NCI-H748 treated with DMSO at 0.1 percent for 48 hours (cell line): ENCODE results near the gene ELAC1.
A peak's percentile ranks its signal among the peaks of the same experiment; 100 is the strongest.
"Not testable (repeated sequence)": the region's sequence is repeated elsewhere in the genome, so short reads cannot be mapped to it uniquely, and the experiment has no call there.

Source experiments
- DNase-seq: peaks from one replicate; lab custom pipeline; 2025; lab: John Stamatoyannopoulos, UW

Gene ELAC1

GRCh38 chr18:50967714-50968661 lies at the start of gene ELAC1:
TSS of gene ELAC1 (plus strand) at chr18:50968040. CDS start at chr18:50974405, 6,365 bp downstream.
- peak; percentile 52 for DNase-seq

DNA sequence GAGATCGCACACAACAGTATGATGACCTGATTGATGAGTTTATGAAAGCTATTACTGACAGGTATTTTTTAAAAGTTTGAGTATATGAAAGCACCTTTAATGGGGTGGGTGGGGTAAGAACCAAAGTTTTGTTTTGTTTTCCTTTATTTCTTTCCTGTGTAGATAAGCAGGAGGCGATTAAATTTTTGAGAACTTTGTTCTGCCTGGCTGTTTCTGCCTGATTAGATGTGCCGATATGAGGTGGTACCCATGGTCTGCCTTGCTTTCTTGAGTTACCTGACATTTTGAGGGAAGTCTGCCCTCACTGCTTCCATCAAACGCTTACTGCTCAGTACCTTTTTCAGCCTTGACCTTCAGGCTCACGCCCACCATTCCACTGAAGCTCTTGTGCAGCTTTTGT lies 49.7 kb upstream of the ELAC1 start:
- no peak for DNase-seq

GRCh38 chr18:50924372-50924771 lies 43.5 kb upstream of the ELAC1 start:
- no peak for DNase-seq

DNA sequence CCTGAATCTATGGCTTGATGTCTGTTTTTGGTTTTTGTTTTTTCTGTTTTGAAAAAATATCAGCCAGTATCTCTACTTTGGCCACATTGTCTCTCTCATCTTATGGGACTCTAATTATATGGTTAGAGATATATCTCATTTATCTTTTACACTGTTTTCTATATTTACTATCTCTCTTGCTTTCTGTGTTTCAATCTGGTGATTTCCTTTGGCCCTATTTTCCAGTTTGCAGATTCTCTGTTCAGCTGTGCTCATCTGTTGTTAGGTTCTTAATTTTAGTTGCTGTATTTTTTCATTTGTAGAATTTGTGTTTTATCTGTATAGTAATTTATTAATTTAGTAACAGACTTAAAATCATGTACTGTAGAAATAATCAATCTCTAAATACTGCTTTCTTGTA lies 41.3 kb upstream of the ELAC1 start:
- DNase-seq, result no peak

GRCh38 chr18:50928551-50928950 lies 39.3 kb upstream of the ELAC1 start:
- no peak for DNase-seq

GRCh38 chr18:50933684-50934083 lies 34.2 kb upstream of the ELAC1 start:
- DNase-seq, result no peak

GRCh38 chr18:50934545-50935211 lies 33.2 kb upstream of the ELAC1 start:
- DNase-seq, result no peak

DNA sequence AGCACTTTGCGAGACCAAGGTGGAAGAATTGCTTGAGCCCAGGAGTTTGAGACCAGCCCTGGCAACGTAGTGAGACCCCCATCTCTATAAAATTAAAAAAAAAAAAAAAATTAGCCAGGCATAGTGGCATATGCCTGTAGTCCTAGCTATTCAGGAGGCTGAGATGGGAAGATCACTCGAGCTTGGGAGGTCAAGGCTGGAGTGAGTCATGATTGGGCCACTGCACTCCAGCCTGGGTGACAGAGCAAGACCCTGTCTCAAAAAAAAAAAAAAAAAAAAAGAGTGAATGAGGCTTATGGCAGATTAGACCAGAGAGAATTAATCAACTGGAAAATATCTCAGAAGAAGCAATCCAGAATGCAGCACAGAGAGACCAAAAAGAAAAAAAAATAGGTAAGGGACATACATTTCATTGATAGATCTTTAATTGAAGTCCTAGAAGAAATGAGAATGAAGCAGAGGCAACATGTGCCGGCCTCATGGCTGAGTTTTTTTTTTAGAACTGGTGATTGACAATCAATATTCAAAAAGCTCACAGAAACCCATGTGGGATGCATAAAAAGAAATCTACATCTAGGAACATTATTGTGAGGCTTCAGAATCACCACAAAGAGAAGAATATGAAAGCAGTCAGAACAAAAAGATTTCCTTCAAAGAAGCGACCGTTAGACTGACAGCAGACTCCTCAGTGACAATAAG lies 32.2 kb upstream of the ELAC1 start:
- no peak for DNase-seq

GRCh38 chr18:50937183-50937582 lies 30.7 kb upstream of the ELAC1 start:
- DNase-seq, result no peak

DNA sequence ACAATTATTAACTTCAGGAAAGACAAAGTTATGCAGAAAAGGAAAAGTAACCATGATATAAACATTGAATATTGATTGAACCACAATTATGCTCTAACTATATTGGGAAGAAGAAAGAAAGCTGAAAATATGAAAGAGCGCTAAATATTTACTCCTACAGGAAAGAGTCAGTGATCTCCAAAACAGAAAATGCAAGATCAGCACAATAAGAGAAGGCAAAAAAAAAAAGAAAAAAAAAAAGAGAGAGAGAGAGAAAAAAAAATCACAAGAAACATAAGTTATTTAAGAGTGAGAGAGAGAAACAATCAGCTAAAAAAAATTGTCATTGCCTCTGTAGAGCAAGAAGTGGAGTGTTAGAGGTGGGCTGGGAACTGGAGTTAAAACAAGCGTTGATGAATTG lies 28.9 kb upstream of the ELAC1 start:
- DNase-seq, result no peak

DNA sequence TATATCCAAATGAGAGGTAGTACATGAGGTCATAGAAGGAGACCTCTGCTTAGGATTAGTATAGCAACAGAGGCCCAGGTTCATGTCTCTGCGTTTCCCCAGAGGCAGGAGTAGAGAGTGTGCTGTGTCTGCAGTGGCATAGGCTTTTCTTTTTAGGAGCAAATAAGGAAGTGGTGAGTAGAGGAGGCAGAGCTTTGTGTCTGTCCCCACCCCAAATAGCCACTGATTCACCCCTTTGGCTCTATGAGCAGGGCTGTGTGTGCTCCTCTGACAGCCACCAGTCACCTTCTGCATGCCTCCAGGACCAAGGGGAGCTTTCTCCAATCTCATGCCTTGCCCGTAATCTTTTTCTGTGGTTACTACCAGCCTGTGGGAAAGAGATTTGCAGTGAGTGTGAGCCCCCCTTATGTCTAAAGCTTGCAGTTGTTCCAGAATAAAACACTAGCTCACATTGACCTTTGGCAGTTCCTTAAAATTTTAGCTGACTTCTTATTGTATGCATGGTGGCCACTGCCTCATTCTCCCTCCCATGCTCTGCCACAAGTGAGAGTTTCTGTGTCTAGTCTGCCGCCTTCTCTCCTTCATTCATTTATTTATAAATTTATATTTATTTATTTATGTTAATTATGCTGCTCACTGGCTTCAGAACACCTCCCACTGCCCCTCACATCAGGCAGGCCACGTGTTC lies 23.5 kb upstream of the ELAC1 start:
- DNase-seq, result no peak

GRCh38 chr18:50945918-50946317 lies 21.9 kb upstream of the ELAC1 start:
- not testable (repeated sequence) for DNase-seq

- DNase-seq, result no peak
Observed at GRCh38 chr18:50947899-50948298, 19.9 kb upstream of the ELAC1 start.

- no peak for DNase-seq
Observed at GRCh38 chr18:50949185-50949584, 18.7 kb upstream of the ELAC1 start.

GRCh38 chr18:50950626-50951025 lies 17.2 kb upstream of the ELAC1 start:
- DNase-seq, result no peak

DNA sequence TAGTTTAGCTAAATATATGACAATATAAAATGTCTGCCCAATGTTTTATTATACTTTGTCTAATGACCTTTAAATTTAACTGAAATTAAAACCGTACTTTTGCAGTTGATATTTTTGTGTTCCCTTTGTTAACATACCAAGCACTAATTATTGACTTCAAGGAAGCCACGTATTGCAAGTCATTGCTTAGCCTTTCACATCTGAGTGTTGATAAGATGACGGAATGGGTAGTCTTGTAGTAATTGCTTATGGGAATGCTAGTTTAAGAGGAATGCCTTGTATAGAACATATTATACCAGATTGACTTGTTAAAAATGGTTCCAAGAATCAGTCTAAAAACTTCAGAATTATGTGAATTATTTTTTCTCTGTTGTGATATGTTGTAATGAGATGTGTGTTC lies 14.0 kb upstream of the ELAC1 start:
- DNase-seq, result no peak

DNA sequence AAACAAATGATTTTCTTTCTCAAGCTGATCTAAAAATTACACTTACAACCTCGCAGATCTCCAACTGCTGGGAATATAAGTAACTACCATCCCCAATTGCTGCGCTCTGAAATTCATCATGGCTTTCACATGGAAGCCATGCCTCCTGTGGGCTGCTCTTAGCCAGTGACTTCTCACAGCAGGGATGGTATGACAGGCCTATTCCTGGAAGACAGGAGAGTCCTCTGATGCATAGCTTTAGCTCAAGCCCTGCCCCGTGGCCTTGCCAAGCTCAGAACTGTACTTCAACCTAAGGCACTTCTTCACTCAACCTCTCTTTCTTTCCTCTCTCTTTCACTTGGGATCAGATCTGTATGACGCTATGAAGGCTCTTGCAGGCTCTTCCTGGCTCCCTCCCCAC lies 12.6 kb upstream of the ELAC1 start:
- DNase-seq, result no peak

DNA sequence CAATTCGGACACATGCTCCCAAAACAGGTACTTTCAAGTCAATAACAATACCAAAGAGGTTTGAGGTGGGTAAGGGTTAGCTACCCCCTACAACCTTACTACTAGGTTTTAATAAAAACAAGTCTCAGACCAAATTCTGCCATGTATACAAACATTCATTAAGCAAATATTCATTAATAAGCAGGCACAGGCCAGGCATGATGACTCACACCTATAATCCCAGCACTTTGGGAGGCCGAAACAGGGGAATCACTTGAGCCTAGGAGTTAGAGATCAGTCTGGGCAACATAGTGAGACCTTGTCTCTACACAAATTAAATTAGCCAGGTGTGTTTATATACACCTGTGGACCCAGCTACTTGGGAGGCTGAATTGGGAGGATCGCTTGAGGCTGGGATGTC lies 11.7 kb upstream of the ELAC1 start:
- no peak for DNase-seq

DNA sequence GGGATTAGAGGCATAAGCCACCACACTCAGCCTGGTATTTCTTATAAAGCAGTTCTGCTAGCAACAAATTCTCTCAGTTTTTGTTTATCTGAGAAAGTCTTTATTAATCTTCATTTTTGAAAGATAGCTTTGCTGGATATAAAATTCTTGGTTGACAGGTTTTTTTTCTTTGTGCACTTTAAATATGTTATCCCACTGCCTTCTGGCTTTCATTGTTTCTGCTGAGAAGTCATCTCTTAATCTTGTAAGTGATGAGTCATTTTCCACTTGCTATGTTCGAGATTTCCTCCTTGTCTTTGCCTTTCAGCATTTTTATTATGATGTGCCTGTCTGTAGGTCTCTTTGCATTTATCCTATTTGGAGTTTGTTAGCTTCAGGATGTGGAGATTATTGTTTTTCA lies 5.9 kb upstream of the ELAC1 start:
- no peak for DNase-seq

- no peak for DNase-seq
Observed at GRCh38 chr18:50969448-50969847, 1.6 kb downstream of the ELAC1 start.

DNA sequence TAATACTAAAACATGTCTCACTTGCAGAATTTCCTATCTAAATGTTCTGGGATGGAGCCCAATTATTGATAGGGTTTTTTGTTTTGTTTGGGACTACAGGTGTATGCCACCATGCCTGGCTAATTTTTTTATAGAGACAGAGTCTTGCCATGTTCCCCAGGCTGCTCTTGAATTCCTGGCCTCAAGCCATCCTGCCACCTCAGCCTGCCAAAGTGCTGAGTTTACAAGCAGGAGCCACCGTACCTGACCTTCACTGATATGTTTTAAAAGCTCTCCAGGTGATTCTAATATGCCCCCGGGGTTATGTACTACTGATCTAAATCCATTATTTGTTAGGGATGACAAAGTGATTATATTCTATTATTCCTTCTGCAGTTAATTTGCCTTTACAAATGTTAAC lies 2.2 kb downstream of the ELAC1 start:
- no peak for DNase-seq

- DNase-seq, result not testable (repeated sequence)
Observed at GRCh38 chr18:50972404-50972803, 4.6 kb downstream of the ELAC1 start.
